Stimulated activated naive CD8-positive, alpha-beta T cell treated with anti-CD3 and anti-CD28 coated beads, Interleukin-15, amount 100 ng/mL, for 72 hours (primary cell): ENCODE measurements around the gene PPOX.

Experiments
- ATAC-seq: fragments of 150-1000 bp; cut with Tn5 transposase; 2 replicates; pipeline ENCODE4 v1.10.0; 2021; ENCODE audit warnings: mild to moderate bottlenecking, moderate library complexity
- DNase-seq, 2 donors: peaks; one replicate each; pipeline ENCODE4 v3.0.0; 2021 to 2022
- H3K27ac Mint-ChIP-seq, 2 donors: one replicate each; pipeline ENCODE4 v1.8.0; 2022; ENCODE audit warnings: mild to moderate bottlenecking in 2 of 2, mixed read lengths in 2 of 2, moderate library complexity in 2 of 2
- H3K27me3 Mint-ChIP-seq: one replicate; pipeline ENCODE4 v1.8.0; 2022; ENCODE audit warnings: mixed read lengths
- H3K4me1 Mint-ChIP-seq: one replicate; pipeline ENCODE4 v1.8.0; 2022; ENCODE audit warnings: mild to moderate bottlenecking, mixed read lengths
- H3K4me3 Mint-ChIP-seq, 2 donors: one replicate each; pipeline ENCODE4 v1.8.0; 2022; ENCODE audit warnings: mild to moderate bottlenecking in 2 of 2, mixed read lengths in 2 of 2, moderate library complexity in 1 of 2
- H3K9me3 Mint-ChIP-seq, 2 donors: one replicate each; pipeline ENCODE4 v1.8.0; 2022; ENCODE audit warnings: mixed read lengths in 2 of 2

The PPOX gene

GRCh38 chr1:161179698-161180097 is 13.5 kb downstream of the PPOX start:
- DNase-seq (no peak), ATAC-seq (no peak)
- Mint-ChIP-seq H3K27ac (no peak overlapping the region), H3K27me3 (no peaks in the 10 kb centered on the region), H3K4me3 (no peak overlapping the region), H3K9me3 (no peaks in the 10 kb centered on the region), H3K4me1 (peaks cover 83% of the 10 kb centered on the region)

- H3K9me3 Mint-ChIP-seq, result no peaks in the 10 kb centered on the region
- DNase-seq (no peak), ATAC-seq (no peak)
- peak overlapping the region in 1 of 2 donors; percentile 43 for H3K27ac Mint-ChIP-seq
- no peak overlapping the region for H3K4me3 Mint-ChIP-seq
- H3K27me3 Mint-ChIP-seq, result no peaks in the 10 kb centered on the region
- H3K4me1 Mint-ChIP-seq, result peaks cover 83% of the 10 kb centered on the region
These were observed 14.4 kb downstream of the PPOX start for GRCh38 chr1:161180639-161181038.

- H3K9me3 Mint-ChIP-seq, result peaks cover 0 to 4% of the 10 kb centered on the region in 2 donors
- H3K27me3 Mint-ChIP-seq, result no peaks in the 10 kb centered on the region
- peak overlapping the region; percentile 96 to 98 for H3K27ac Mint-ChIP-seq
- ATAC-seq, result peak; percentile 82
- peak overlapping the region; percentile 48 to 77 for H3K4me3 Mint-ChIP-seq
- H3K4me1 Mint-ChIP-seq, result peaks cover 88% of the 10 kb centered on the region
- peak; percentile 58 to 77 for DNase-seq
These were observed 16.0 kb downstream of the PPOX start for GRCh38 chr1:161182214-161182613.

- DNase-seq (peak; percentile 75 to 87), ATAC-seq (peak; percentile 85)
- Mint-ChIP-seq H3K4me1 (peaks cover 87% of the 10 kb centered on the region), H3K4me3 (peak overlapping the region; percentile 69 to 74), H3K27me3 (no peaks in the 10 kb centered on the region), H3K27ac (peak overlapping the region; percentile 91 to 92), H3K9me3 (peaks cover 0 to 4% of the 10 kb centered on the region in 2 donors)
These were observed 19.1 kb downstream of the PPOX start for GRCh38 chr1:161185282-161185682.

GRCh38 chr1:161185732-161186311 is 19.6 kb downstream of the PPOX start:
- no peak for DNase-seq
- ATAC-seq, result peak; percentile 22

GRCh38 chr1:161187311-161187710 is 21.1 kb downstream of the PPOX start:
- Mint-ChIP-seq H3K4me1 (peaks cover 70% of the 10 kb centered on the region), H3K4me3 (no peak overlapping the region), H3K27me3 (no peaks in the 10 kb centered on the region), H3K27ac (peak overlapping the region in 1 of 2 donors; percentile 18), H3K9me3 (peaks cover 0 to 4% of the 10 kb centered on the region in 2 donors)
- ATAC-seq (no peak), DNase-seq (no peak)

More at GRCh38 chr1:161185732-161186311, 19.6 kb downstream of the PPOX start:
- peaks cover 82% of the 10 kb centered on the region for H3K4me1 Mint-ChIP-seq
- H3K9me3 Mint-ChIP-seq, result peaks cover 0 to 4% of the 10 kb centered on the region in 2 donors
- peak overlapping the region; percentile 69 to 74 for H3K4me3 Mint-ChIP-seq
- H3K27me3 Mint-ChIP-seq, result no peaks in the 10 kb centered on the region
- peak overlapping the region; percentile 91 to 92 for H3K27ac Mint-ChIP-seq

- no peak for ATAC-seq
- H3K4me3 Mint-ChIP-seq, result no peak overlapping the region
- no peak overlapping the region for H3K27ac Mint-ChIP-seq
- peaks cover 0 to 4% of the 10 kb centered on the region in 2 donors for H3K9me3 Mint-ChIP-seq
- no peak for DNase-seq
- H3K27me3 Mint-ChIP-seq, result no peaks in the 10 kb centered on the region
- peaks cover 70% of the 10 kb centered on the region for H3K4me1 Mint-ChIP-seq
These were observed 22.2 kb downstream of the PPOX start for GRCh38 chr1:161188381-161188780.

- H3K4me1 Mint-ChIP-seq, result peaks cover 65% of the 10 kb centered on the region
- no peaks in the 10 kb centered on the region for H3K27me3 Mint-ChIP-seq
- ATAC-seq (no peak), DNase-seq (no peak)
- no peak overlapping the region for H3K4me3 Mint-ChIP-seq
- H3K27ac Mint-ChIP-seq, result no peak overlapping the region
- H3K9me3 Mint-ChIP-seq, result peaks cover 0 to 4% of the 10 kb centered on the region in 2 donors
These were observed 22.8 kb downstream of the PPOX start for GRCh38 chr1:161189036-161189435.

GRCh38 chr1:161190962-161191521 is 24.8 kb downstream of the PPOX start:
- Mint-ChIP-seq H3K9me3 (peaks cover 0 to 4% of the 10 kb centered on the region in 2 donors), H3K27ac (peak overlapping the region in 1 of 2 donors; percentile 63), H3K27me3 (no peaks in the 10 kb centered on the region), H3K4me1 (peaks cover 60% of the 10 kb centered on the region), H3K4me3 (no peak overlapping the region)
- DNase-seq, result no peak
- ATAC-seq, result no peak

- Mint-ChIP-seq H3K4me3 (no peak overlapping the region), H3K4me1 (peaks cover 56% of the 10 kb centered on the region), H3K27me3 (no peaks in the 10 kb centered on the region), H3K9me3 (peaks cover 0 to 1% of the 10 kb centered on the region in 2 donors), H3K27ac (no peak overlapping the region)
- no peak for ATAC-seq
- no peak for DNase-seq
These were observed 25.7 kb downstream of the PPOX start for GRCh38 chr1:161191971-161192370.

GRCh38 chr1:161192476-161193465 is 26.5 kb downstream of the PPOX start:
- Mint-ChIP-seq H3K4me3 (peak overlapping the region in 1 of 2 donors; percentile 13), H3K27ac (peak overlapping the region in 1 of 2 donors; percentile 6), H3K27me3 (no peaks in the 10 kb centered on the region), H3K9me3 (no peaks in the 10 kb centered on the region), H3K4me1 (peaks cover 56% of the 10 kb centered on the region)
- DNase-seq (peak; percentile 60 to 65), ATAC-seq (peak; percentile 87)

GRCh38 chr1:161193561-161194235 is 27.5 kb downstream of the PPOX start:
- DNase-seq (no peak), ATAC-seq (no peak)
- H3K27me3 Mint-ChIP-seq, result no peaks in the 10 kb centered on the region
- peaks cover 58% of the 10 kb centered on the region for H3K4me1 Mint-ChIP-seq
- H3K9me3 Mint-ChIP-seq, result no peaks in the 10 kb centered on the region
- no peak overlapping the region for H3K27ac Mint-ChIP-seq
- no peak overlapping the region for H3K4me3 Mint-ChIP-seq

GRCh38 chr1:161195171-161195570 is 28.9 kb downstream of the PPOX start:
- Mint-ChIP-seq H3K9me3 (no peaks in the 10 kb centered on the region), H3K4me3 (no peak overlapping the region), H3K27me3 (no peaks in the 10 kb centered on the region), H3K27ac (peak overlapping the region; percentile 3 to 30), H3K4me1 (peaks cover 65% of the 10 kb centered on the region)
- DNase-seq (no peak), ATAC-seq (no peak)

GRCh38 chr1:161196111-161196510 is 29.9 kb downstream of the PPOX start:
- H3K9me3 Mint-ChIP-seq, result no peaks in the 10 kb centered on the region
- no peak for ATAC-seq
- H3K4me1 Mint-ChIP-seq, result peaks cover 75% of the 10 kb centered on the region
- H3K27me3 Mint-ChIP-seq, result no peaks in the 10 kb centered on the region
- no peak overlapping the region for H3K4me3 Mint-ChIP-seq
- no peak overlapping the region for H3K27ac Mint-ChIP-seq
- DNase-seq, result no peak
